ENCODE measurements around the gene PTPA. TPM values are rescaled to one million over a fixed set of nuclear protein-coding genes. Genes with fewer than 3 reads are reported as not detected.

The PTPA gene
- total RNA-seq, 3 donors from 2014 or later, result 34.2 to 83.4 (median 71.1) TPM

- H3K9me3 ChIP-seq, result no peaks in the 10 kb centered on the region
- no peaks in the 10 kb centered on the region for H3K36me3 ChIP-seq
- intact Hi-C loops (cut with DNase I; ENCODE audit: low total_unique reads), result no loop called here
- H3K27me3 ChIP-seq, result no peaks in the 10 kb centered on the region
- H3K4me1 ChIP-seq, result peaks cover 0 to 9% of the 10 kb centered on the region in 2 donors
- no peak overlapping the region for H3K27ac ChIP-seq
- TF ChIP-seq POLR2A (IDR thresholded peaks at IDR 0.05) (no peak), POLR2AphosphoS5 (IDR thresholded peaks at IDR 0.05) (no peak), CTCF (IDR thresholded peaks at IDR 0.05) (no peak)
- no peak overlapping the region for H3K4me3 ChIP-seq
- DNase-seq (ENCODE audit: low spot score in 2 of 2), result no peak
Measured at GRCh38 chr9:129077236-129077635, 34.0 kb upstream of the PTPA start.

- intact Hi-C loops (cut with DNase I; ENCODE audit: low total_unique reads), result no loop called here
Measured at GRCh38 chr9:129078691-129079503, 32.3 kb upstream of the PTPA start.

GRCh38 chr9:129079829-129080228 lies 31.4 kb upstream of the PTPA start:
- TF ChIP-seq POLR2A (IDR thresholded peaks at IDR 0.05) (no peak), POLR2AphosphoS5 (IDR thresholded peaks at IDR 0.05) (no peak), CTCF (IDR thresholded peaks at IDR 0.05) (no peak)
- Histone ChIP-seq H3K36me3 (no peaks in the 10 kb centered on the region), H3K27ac (no peak overlapping the region), H3K27me3 (no peaks in the 10 kb centered on the region), H3K9me3 (no peaks in the 10 kb centered on the region), H3K4me3 (peak overlapping the region in 2 of 3 donors; percentile 81), H3K4me1 (peaks cover 0 to 10% of the 10 kb centered on the region in 2 donors)
- intact Hi-C loops (cut with DNase I; ENCODE audit: low total_unique reads), result loop anchor here (10.0 kb wide), 1 partner anchor 1505 kb away; no protein-coding TSS in a partner anchor
- no peak for DNase-seq (ENCODE audit: low spot score in 2 of 2)

More at GRCh38 chr9:129078691-129079503, 32.3 kb upstream of the PTPA start:
- Histone ChIP-seq H3K36me3 (no peaks in the 10 kb centered on the region), H3K27me3 (no peaks in the 10 kb centered on the region), H3K4me1 (peaks cover 0 to 10% of the 10 kb centered on the region in 2 donors), H3K4me3 (no peak overlapping the region), H3K9me3 (no peaks in the 10 kb centered on the region), H3K27ac (no peak overlapping the region)
- no peak for DNase-seq (ENCODE audit: low spot score in 2 of 2)
- TF ChIP-seq CTCF (IDR thresholded peaks at IDR 0.05), result no peak
- TF ChIP-seq POLR2AphosphoS5 (IDR thresholded peaks at IDR 0.05), result no peak
- TF ChIP-seq POLR2A (IDR thresholded peaks at IDR 0.05), result no peak

- no peaks in the 10 kb centered on the region for H3K27me3 ChIP-seq
- DNase-seq (ENCODE audit: low spot score in 2 of 2), result no peak
- no peaks in the 10 kb centered on the region for H3K36me3 ChIP-seq
- H3K4me1 ChIP-seq, result peaks cover 0 to 10% of the 10 kb centered on the region in 2 donors
- H3K9me3 ChIP-seq, result no peaks in the 10 kb centered on the region
- H3K27ac ChIP-seq, result peak overlapping the region; percentile 28 to 74
- intact Hi-C loops (cut with DNase I; ENCODE audit: low total_unique reads), result loop anchor here (10.0 kb wide), 1 partner anchor 1505 kb away; no protein-coding TSS in a partner anchor
- H3K4me3 ChIP-seq, result peak overlapping the region; percentile 77 to 81 (median 81)
- TF ChIP-seq POLR2A (IDR thresholded peaks at IDR 0.05) (no peak), POLR2AphosphoS5 (IDR thresholded peaks at IDR 0.05) (no peak), CTCF (IDR thresholded peaks at IDR 0.05) (no peak)
Measured at GRCh38 chr9:129080298-129080600, 31.0 kb upstream of the PTPA start.

Data from breast epithelium (tissue), 4 donors.